ENCODE measurements around the gene PDE6B.

DNA sequence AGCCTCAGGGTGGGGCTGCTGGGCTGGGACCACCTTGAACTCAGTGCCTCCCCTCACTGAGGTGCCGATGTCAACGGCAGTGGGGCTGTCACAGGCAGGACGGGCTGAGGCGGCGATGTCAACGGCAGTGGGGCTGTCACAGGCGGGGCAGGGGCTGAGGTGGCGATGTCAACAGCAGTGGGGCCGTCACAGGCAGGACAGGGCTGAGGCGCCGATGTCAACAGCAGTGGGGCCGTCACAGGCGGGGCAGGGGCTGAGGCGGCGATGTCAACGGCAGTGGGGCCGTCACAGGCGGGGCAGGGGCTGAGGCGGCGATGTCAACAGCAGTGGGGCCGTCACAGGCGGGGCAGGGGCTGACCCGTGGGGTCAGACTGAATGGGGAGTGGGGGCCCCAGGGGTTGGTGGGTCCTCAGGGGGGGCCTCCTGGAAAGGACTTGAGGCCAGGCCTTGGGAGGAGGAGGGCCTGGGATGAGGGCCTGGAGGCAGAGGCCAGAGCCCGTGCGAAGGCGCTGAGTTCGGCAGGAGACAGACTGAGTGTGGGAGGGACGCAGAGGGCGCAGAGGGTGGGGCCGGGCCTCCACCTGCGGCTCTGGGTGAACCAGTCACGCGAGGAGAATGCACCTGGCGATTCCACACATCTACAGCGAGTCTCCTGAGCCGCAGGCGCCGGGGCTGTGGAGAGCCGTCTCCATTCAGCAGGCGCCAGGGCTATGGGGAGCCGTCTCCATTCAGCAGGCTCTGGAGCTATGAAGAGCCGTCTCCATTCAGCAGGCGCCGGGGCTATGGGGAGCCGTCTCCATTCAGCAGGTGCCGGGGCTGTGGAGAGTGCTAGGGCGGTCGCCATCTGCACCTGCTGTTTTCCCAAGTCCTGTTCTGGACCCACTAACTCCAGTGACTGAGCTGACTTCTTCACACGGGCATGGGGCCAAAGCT is 25.8 kb downstream of the PDE6B start:
- TF ChIP-seq, protein P1, sequence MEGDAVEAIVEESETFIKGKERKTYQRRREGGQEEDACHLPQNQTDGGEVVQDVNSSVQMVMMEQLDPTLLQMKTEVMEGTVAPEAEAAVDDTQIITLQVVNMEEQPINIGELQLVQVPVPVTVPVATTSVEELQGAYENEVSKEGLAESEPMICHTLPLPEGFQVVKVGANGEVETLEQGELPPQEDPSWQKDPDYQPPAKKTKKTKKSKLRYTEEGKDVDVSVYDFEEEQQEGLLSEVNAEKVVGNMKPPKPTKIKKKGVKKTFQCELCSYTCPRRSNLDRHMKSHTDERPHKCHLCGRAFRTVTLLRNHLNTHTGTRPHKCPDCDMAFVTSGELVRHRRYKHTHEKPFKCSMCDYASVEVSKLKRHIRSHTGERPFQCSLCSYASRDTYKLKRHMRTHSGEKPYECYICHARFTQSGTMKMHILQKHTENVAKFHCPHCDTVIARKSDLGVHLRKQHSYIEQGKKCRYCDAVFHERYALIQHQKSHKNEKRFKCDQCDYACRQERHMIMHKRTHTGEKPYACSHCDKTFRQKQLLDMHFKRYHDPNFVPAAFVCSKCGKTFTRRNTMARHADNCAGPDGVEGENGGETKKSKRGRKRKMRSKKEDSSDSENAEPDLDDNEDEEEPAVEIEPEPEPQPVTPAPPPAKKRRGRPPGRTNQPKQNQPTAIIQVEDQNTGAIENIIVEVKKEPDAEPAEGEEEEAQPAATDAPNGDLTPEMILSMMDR (optimal IDR thresholded peaks at IDR 0.05 in 1 of 3, IDR thresholded peaks at IDR 0.05 in 1 of 3, conservative IDR thresholded peaks at IDR 0.05 in 1 of 3; ENCODE audit: extremely low read depth in 1 of 3, insufficient read depth in 2 of 3, low read length in 3 of 3): no peak
- no peak for TF ChIP-seq EZH2 (IDR thresholded peaks at IDR 0.05; ENCODE audit: low read length)

Measured in keratinocyte (primary cell).